Measurements from ENCODE around the gene ODAD2. TPM values are rescaled to one million over a fixed set of nuclear protein-coding genes. Genes with fewer than 3 reads are reported as not detected.

ODAD2 gene
- total and polyA plus RNA-seq, 2 of the 8 experiments (the other 6 are each of a cell fraction or from before 2014, with no cell fraction given), result 0.95 to 4.3 TPM

DNA sequence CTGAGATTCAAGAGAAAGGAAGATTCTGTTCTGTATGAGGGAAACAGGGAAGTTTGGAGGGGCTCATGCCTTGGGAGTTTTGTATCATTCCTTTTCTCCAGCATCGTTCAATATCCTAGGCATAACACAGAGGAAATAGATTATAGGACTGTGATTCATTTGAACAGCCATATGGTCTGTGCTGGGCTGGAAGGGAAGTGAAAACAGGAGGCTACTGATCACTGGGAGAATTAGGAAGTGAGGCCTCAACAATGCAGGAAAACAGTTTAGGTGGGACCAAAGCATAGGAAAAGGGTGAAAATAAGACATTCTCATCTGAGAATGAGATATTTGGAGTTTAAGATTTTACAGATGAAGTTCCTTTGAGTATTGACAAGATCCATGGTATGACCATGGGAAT is 182.6 kb downstream of the ODAD2 start (continued):
- TF ChIP-seq, protein P1, sequence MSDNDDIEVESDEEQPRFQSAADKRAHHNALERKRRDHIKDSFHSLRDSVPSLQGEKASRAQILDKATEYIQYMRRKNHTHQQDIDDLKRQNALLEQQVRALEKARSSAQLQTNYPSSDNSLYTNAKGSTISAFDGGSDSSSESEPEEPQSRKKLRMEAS (IDR thresholded peaks at IDR 0.05), result no peak
- TF ChIP-seq FOSL1 (IDR thresholded peaks at IDR 0.05; ENCODE audit: insufficient read depth, low read depth, low read length) (no peak), CHD2 (IDR thresholded peaks at IDR 0.05; ENCODE audit: low read length) (no peak), CREB1 (IDR thresholded peaks at IDR 0.05) (no peak), ASH2L (IDR thresholded peaks at IDR 0.05; ENCODE audit: low read length) (no peak), ZNF274 (IDR thresholded peaks at IDR 0.05; ENCODE audit: borderline replicate concordance, extremely low read depth, low read length) (no peak)
- TF ChIP-seq, protein P2, sequence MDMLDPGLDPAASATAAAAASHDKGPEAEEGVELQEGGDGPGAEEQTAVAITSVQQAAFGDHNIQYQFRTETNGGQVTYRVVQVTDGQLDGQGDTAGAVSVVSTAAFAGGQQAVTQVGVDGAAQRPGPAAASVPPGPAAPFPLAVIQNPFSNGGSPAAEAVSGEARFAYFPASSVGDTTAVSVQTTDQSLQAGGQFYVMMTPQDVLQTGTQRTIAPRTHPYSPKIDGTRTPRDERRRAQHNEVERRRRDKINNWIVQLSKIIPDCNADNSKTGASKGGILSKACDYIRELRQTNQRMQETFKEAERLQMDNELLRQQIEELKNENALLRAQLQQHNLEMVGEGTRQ (IDR thresholded peaks at IDR 0.05; ENCODE audit: low read length), result no peak
- TF ChIP-seq, protein P3, sequence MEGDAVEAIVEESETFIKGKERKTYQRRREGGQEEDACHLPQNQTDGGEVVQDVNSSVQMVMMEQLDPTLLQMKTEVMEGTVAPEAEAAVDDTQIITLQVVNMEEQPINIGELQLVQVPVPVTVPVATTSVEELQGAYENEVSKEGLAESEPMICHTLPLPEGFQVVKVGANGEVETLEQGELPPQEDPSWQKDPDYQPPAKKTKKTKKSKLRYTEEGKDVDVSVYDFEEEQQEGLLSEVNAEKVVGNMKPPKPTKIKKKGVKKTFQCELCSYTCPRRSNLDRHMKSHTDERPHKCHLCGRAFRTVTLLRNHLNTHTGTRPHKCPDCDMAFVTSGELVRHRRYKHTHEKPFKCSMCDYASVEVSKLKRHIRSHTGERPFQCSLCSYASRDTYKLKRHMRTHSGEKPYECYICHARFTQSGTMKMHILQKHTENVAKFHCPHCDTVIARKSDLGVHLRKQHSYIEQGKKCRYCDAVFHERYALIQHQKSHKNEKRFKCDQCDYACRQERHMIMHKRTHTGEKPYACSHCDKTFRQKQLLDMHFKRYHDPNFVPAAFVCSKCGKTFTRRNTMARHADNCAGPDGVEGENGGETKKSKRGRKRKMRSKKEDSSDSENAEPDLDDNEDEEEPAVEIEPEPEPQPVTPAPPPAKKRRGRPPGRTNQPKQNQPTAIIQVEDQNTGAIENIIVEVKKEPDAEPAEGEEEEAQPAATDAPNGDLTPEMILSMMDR (IDR thresholded peaks at IDR 0.05; ENCODE audit: control extremely low read depth in 1 of 3, insufficient read depth in 1 of 3, low read depth in 1 of 3, low read length in 3 of 3), result no peak

Data from H1 (cell line).